NB4 (cell line): ENCODE results near the gene AGER.

ENCODE experiments used
- CTCF ChIP-seq: IDR thresholded peaks from one replicate; pipeline ENCODE4 v1.5.1; 2012; ENCODE audit warnings: low read depth, low read length
- POLR2A ChIP-seq: IDR thresholded peaks from 2 replicates; pipeline ENCODE4 v1.6.1; 2011; ENCODE audit warnings: mild to moderate bottlenecking; ENCODE audit not compliant: insufficient read length; ENCODE audit errors: extremely low read depth

- TF ChIP-seq CTCF (no peak), POLR2A (no peak)
Observed at GRCh38 chr6:32224696-32225095, 40.6 kb upstream of the AGER start.
